HepG2 (cell line): ENCODE data around the gene LYPLA2. TPM values are rescaled to one million over a fixed set of nuclear protein-coding genes. Genes with fewer than 3 reads are reported as not detected.

ENCODE experiments used
- CREBL2 ChIP-seq: sonication (generic); formaldehyde crosslinking; IDR thresholded peaks from 2 replicates; pipeline ENCODE4 v1.8.1; 2023; ENCODE audit warnings: missing genetic modification reagents, mild to moderate bottlenecking, borderline replicate concordance
- CSRNP1 ChIP-seq: sonication (generic); formaldehyde crosslinking; IDR thresholded peaks from 2 replicates; pipeline ENCODE4 v1.8.1; 2023; ENCODE audit warnings: mild to moderate bottlenecking, missing genetic modification reagents
- E2F1 ChIP-seq: sonication (generic); formaldehyde crosslinking; IDR thresholded peaks from 2 replicates; pipeline ENCODE4 v1.5.0; 2020; ENCODE audit warnings: missing genetic modification reagents
- FLYWCH1 ChIP-seq: sonication (generic); formaldehyde crosslinking; IDR thresholded peaks from 2 replicates; pipeline ENCODE4 v1.8.1; 2023; ENCODE audit warnings: mild to moderate bottlenecking, missing genetic modification reagents
- IKZF4 ChIP-seq: sonication (generic); formaldehyde crosslinking; IDR thresholded peaks from 2 replicates; pipeline ENCODE4 v1.5.1; 2020; ENCODE audit warnings: borderline replicate concordance, mild to moderate bottlenecking, low read depth, missing genetic modification reagents; ENCODE audit errors: not compliant biosample characterization
- IRF2 ChIP-seq: IDR thresholded peaks from 2 replicates; pipeline ENCODE4 v1.6.1; 2018; ENCODE audit warnings: missing genetic modification reagents, missing compliant biosample characterization
- NKX3-1 ChIP-seq: sonication (generic); formaldehyde crosslinking; IDR thresholded peaks from 2 replicates; pipeline ENCODE4 v1.5.0; 2020; ENCODE audit warnings: missing genetic modification reagents
- NR2F6 ChIP-seq, 2 experiments: IDR thresholded peaks; 2 replicates each; pipeline ENCODE4 v1.6.1; 2016; ENCODE audit warnings: antibody characterized with exemption in 1 of 2, mild to moderate bottlenecking in 1 of 2
- RFX3 ChIP-seq: IDR thresholded peaks from 2 replicates; pipeline ENCODE4 v1.6.1; 2016; ENCODE audit warnings: missing biosample characterization, missing genetic modification reagents
- ZBTB7B ChIP-seq: sonication (generic); formaldehyde crosslinking; IDR thresholded peaks from 2 replicates; pipeline ENCODE4 v1.4.0; 2020; ENCODE audit warnings: missing genetic modification reagents
- ZBTB8A ChIP-seq: sonication (generic); formaldehyde crosslinking; IDR thresholded peaks from 2 replicates; pipeline ENCODE4 v1.4.0; 2020; ENCODE audit warnings: mild to moderate bottlenecking, low read depth, missing genetic modification reagents, borderline replicate concordance
- ZKSCAN8 ChIP-seq: IDR thresholded peaks from 2 replicates; pipeline ENCODE4 v1.6.1; 2016; ENCODE audit warnings: borderline replicate concordance, missing genetic modification reagents, missing compliant biosample characterization
- ZMYM3 ChIP-seq: sonication (generic); formaldehyde crosslinking; IDR thresholded peaks from 2 replicates; pipeline ENCODE4 v1.5.1; 2020; ENCODE audit warnings: mild to moderate bottlenecking, missing genetic modification reagents
- ZNF562 ChIP-seq: sonication (generic); formaldehyde crosslinking; IDR thresholded peaks from 2 replicates; pipeline ENCODE4 v1.8.0; 2022; ENCODE audit warnings: missing genetic modification reagents, borderline replicate concordance
- ZNF629 ChIP-seq: sonication (generic); formaldehyde crosslinking; conservative IDR thresholded peaks from 2 replicates; pipeline ENCODE4 v1.5.0; 2020; ENCODE audit warnings: missing genetic modification reagents
- ZNF747 ChIP-seq: sonication (generic); formaldehyde crosslinking; IDR thresholded peaks from 2 replicates; pipeline ENCODE4 v1.8.1; 2023; ENCODE audit warnings: missing genetic modification reagents, mild to moderate bottlenecking, borderline replicate concordance
- ZSCAN22 ChIP-seq: sonication (generic); formaldehyde crosslinking; IDR thresholded peaks from 2 replicates; pipeline ENCODE4 v1.4.0; 2020; ENCODE audit warnings: mild to moderate bottlenecking, missing genetic modification reagents
- polyA plus RNA-seq, 8 experiments: library from polyadenylated mRNA; depleted of rRNA in 3 of 8; stranded (reverse) in 7 of 8; unstranded in 1 of 8; fragments of >200 nt; fragmentation: Illumina TruSeq in 4 of 8; extraction: Trizol in 4 of 8; gene quantifications; 2 replicates each; pipeline versions ENCODE4 v1.2.1 to v1.2.3, GENCODE V29; 2011 to 2016; ENCODE audit warnings: low read depth in 4 of 8, missing spikeins in 1 of 8, mixed read lengths in 1 of 8; ENCODE audit not compliant: insufficient read depth in 1 of 8
- total RNA-seq, 5 experiments: library from RNA; depleted of rRNA; stranded (reverse); fragments of >200 nt; fragmentation: Illumina TruSeq; extraction: Trizol; gene quantifications; 2 replicates each; pipeline ENCODE4 v1.2.3, GENCODE V29; 2016; ENCODE audit warnings: low read depth in 1 of 5
- TF ChIP-seq, protein P1 (sequence below): sonication (generic); formaldehyde crosslinking; IDR thresholded peaks from 2 replicates; pipeline ENCODE4 v1.8.0; 2022; ENCODE audit warnings: missing genetic modification reagents, low read depth, mild to moderate bottlenecking, borderline replicate concordance
- TF ChIP-seq, protein P2 (sequence below): sonication (generic); formaldehyde crosslinking; IDR thresholded peaks from 2 replicates; pipeline ENCODE4 v1.4.0; 2020; ENCODE audit warnings: missing genetic modification reagents
- TF ChIP-seq, protein P3 (sequence below): sonication (generic); formaldehyde crosslinking; IDR thresholded peaks from 2 replicates; pipeline ENCODE4 v1.5.0; 2020; ENCODE audit warnings: mild to moderate bottlenecking, missing genetic modification reagents

Gene LYPLA2
- total and polyA plus RNA-seq, 2 of the 13 experiments (the other 11 are each of a cell fraction or from before 2014, with no cell fraction given) = 72.1 to 73.2 TPM

DNA sequence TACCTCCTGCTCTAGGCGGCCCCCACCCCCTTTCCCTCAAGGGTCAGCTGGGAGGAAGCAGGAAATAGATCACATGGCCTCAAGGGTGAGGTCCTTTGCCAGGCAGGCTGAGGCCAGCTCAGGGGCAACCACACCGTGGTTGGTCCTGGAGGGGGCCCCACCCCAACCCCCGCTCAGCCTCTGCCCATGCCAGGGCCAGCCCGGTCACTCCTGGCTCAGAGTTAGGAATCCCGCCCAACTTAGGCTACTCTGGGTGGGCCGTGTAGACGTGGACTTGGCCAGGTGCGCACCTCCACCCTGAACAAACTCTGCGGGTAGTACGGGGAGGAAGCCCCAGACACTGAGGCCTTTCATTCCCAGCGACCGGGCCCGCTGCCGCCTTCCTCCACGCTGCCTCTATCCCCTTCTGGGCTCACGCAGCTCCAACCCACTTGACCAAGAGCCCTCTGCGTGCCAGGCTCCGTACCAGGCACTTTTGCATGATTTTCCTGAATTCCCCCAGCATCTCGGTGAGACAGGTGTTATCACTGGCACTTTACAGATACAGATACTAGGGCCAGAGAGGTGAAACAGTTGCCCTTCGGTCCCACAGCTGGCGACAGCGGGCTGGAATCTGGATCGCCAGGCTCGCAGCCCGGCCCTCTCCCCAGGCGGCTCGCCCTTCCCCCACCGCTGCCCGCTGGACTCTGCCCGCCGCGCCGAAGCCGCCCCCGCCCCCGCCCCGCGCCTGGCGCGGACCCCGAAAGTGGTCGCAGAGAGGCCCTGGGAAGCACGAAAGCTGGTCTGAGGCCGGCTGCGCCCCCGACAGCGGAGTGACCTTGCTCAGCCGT lies 8.8 kb downstream of the LYPLA2 start (continued):
- TF ChIP-seq, protein P1, sequence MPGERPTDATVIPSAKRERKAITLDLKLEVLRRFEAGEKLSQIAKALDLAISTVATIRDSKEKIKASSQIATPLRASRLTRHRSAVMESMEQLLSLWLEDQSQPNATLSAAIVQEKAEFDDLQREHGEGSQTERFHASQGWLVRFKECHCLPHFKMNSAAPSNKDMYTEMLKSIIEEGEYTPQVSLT (CRISPR knock-in tag) = no peak
- no peak for TF ChIP-seq CREBL2 (CRISPR knock-in tag)
- no peak; the same call in 1 of the 2 replicates for TF ChIP-seq ZBTB7B (CRISPR knock-in tag)
- no peak for TF ChIP-seq ZBTB8A
- TF ChIP-seq NKX3-1 = 0 out of 2 replicates have a peak, but pooled peaks have one; percentile 25
- no peak for TF ChIP-seq IKZF4 (CRISPR knock-in tag)
- TF ChIP-seq ZMYM3 = peak; percentile 43
- no peak for TF ChIP-seq RFX3 (CRISPR knock-in tag)
- TF ChIP-seq ZNF747 (CRISPR knock-in tag) = no peak
- TF ChIP-seq ZKSCAN8 (CRISPR knock-in tag) = no peak
- TF ChIP-seq, protein P2, sequence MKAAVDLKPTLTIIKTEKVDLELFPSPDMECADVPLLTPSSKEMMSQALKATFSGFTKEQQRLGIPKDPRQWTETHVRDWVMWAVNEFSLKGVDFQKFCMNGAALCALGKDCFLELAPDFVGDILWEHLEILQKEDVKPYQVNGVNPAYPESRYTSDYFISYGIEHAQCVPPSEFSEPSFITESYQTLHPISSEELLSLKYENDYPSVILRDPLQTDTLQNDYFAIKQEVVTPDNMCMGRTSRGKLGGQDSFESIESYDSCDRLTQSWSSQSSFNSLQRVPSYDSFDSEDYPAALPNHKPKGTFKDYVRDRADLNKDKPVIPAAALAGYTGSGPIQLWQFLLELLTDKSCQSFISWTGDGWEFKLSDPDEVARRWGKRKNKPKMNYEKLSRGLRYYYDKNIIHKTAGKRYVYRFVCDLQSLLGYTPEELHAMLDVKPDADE (CRISPR knock-in tag) = no peak
- no peak for TF ChIP-seq FLYWCH1
- TF ChIP-seq, protein P3, sequence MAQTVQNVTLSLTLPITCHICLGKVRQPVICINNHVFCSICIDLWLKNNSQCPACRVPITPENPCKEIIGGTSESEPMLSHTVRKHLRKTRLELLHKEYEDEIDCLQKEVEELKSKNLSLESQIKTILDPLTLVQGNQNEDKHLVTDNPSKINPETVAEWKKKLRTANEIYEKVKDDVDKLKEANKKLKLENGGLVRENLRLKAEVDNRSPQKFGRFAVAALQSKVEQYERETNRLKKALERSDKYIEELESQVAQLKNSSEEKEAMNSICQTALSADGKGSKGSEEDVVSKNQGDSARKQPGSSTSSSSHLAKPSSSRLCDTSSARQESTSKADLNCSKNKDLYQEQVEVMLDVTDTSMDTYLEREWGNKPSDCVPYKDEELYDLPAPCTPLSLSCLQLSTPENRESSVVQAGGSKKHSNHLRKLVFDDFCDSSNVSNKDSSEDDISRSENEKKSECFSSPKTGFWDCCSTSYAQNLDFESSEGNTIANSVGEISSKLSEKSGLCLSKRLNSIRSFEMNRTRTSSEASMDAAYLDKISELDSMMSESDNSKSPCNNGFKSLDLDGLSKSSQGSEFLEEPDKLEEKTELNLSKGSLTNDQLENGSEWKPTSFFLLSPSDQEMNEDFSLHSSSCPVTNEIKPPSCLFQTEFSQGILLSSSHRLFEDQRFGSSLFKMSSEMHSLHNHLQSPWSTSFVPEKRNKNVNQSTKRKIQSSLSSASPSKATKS = no peak
- TF ChIP-seq E2F1 (CRISPR knock-in tag) = no peak
- TF ChIP-seq ZNF562 = no peak; the same call in 1 of the 2 replicates
- TF ChIP-seq ZSCAN22 (CRISPR knock-in tag) = no peak
- peak; percentile 63; the same call in 1 of the 2 replicates for TF ChIP-seq CSRNP1
- no peak; the same call in 1 of the 2 replicates for TF ChIP-seq IRF2
- TF ChIP-seq NR2F6 (IDR thresholded peaks at IDR 0.05) = peak; percentile 13; the same call in 1 of the 2 replicates
- peak; percentile 30; the same call in 1 of the 2 replicates for TF ChIP-seq NR2F6 (CRISPR knock-in tag; IDR thresholded peaks at IDR 0.05)
- peak; percentile 8; the same call in 1 of the 2 replicates for TF ChIP-seq ZNF629
